K562 (cell line): ENCODE data around the gene HOXC12. TPM values are rescaled to one million over a fixed set of nuclear protein-coding genes. Genes with fewer than 3 reads are reported as not detected.

Experiments
- ARID3B ChIP-seq: fragments of 250-450 bp; sonication (Bioruptor Pico); IDR thresholded peaks from 2 replicates; pipeline ENCODE4 v1.4.0; 2020; ENCODE audit warnings: borderline replicate concordance
- CHD2 ChIP-seq: IDR thresholded peaks from 2 replicates; pipeline ENCODE4 v1.6.1; 2011; ENCODE audit warnings: low read depth, low read length
- E2F4 ChIP-seq: sonication (generic); formaldehyde crosslinking; IDR thresholded peaks from 2 replicates; pipeline ENCODE4 v1.8.0; 2022; ENCODE audit warnings: mild to moderate bottlenecking, low read depth, missing genetic modification reagents
- E4F1 ChIP-seq: fragments of 250-450 bp; sonication (Bioruptor Pico); IDR thresholded peaks from 2 replicates; pipeline ENCODE4 v1.5.0; 2021; ENCODE audit warnings: mild to moderate bottlenecking, borderline replicate concordance
- EWSR1 ChIP-seq: fragments of 450-650 bp; IDR thresholded peaks from 2 replicates; pipeline ENCODE4 v1.6.1; 2018; ENCODE audit warnings: borderline replicate concordance, mild to moderate bottlenecking, low read depth, moderate library complexity; ENCODE audit not compliant: partially characterized antibody
- GABPB1 ChIP-seq: sonication (generic); formaldehyde crosslinking; IDR thresholded peaks from 2 replicates; pipeline ENCODE4 v1.8.0; 2022; ENCODE audit warnings: mild to moderate bottlenecking, missing genetic modification reagents
- HMG20A ChIP-seq: fragments of 450-650 bp; formaldehyde crosslinking; conservative IDR thresholded peaks from 2 replicates; pipeline ENCODE4 v1.4.0; 2020; ENCODE audit warnings: mild to moderate bottlenecking, mixed read lengths
- HMGN3 ChIP-seq: IDR thresholded peaks from 2 replicates; pipeline ENCODE4 v1.6.1; 2011; ENCODE audit warnings: borderline replicate concordance, low read depth, mild to moderate bottlenecking, mixed read lengths, low read length; ENCODE audit not compliant: insufficient read length; ENCODE audit errors: extremely low read depth
- SUPT5H ChIP-seq: fragments of 450-650 bp; IDR thresholded peaks from 2 replicates; pipeline ENCODE4 v1.6.1; 2016
- TEAD1 ChIP-seq, 2 experiments: fragments of 450-650 bp in 1 of 2; sonication (generic) in 1 of 2; formaldehyde crosslinking; IDR thresholded peaks; 2 replicates each; pipeline versions ENCODE4 v1.4.0 to v1.8.0; 2020 to 2022; ENCODE audit warnings: mild to moderate bottlenecking in 2 of 2, missing genetic modification reagents in 1 of 2
- THAP7 ChIP-seq: fragments of 250-450 bp; sonication (Bioruptor Pico); IDR thresholded peaks from 2 replicates; pipeline ENCODE4 v1.5.0; 2021
- ZBTB2 ChIP-seq: fragments of 450-650 bp; IDR thresholded peaks from 2 replicates; pipeline ENCODE4 v1.6.1; 2016; ENCODE audit warnings: antibody characterized with exemption
- ZBTB49 ChIP-seq: sonication (generic); formaldehyde crosslinking; IDR thresholded peaks from 2 replicates; pipeline ENCODE4 v1.8.0; 2022; ENCODE audit warnings: missing genetic modification reagents, mild to moderate bottlenecking, borderline replicate concordance
- ZFP30 ChIP-seq: fragments of 250-450 bp; sonication (Bioruptor Pico); IDR thresholded peaks from 2 replicates; pipeline ENCODE4 v1.8.0; 2022; ENCODE audit warnings: moderate library complexity, mild to moderate bottlenecking, inconsistent platforms, borderline replicate concordance
- polyA plus RNA-seq, 8 experiments: library from polyadenylated mRNA; depleted of rRNA in 4 of 8; stranded (reverse) in 5 of 8; unstranded in 3 of 8; fragments of >200 nt; fragmentation: Nextera tagmentation in 2 of 8; fragmentation: Illumina TruSeq in 1 of 8; extraction: Ambion mirVana in 2 of 8; extraction: Trizol in 1 of 8; gene quantifications; 2 replicates each; pipeline versions ENCODE4 v1.2.1 to v1.2.3, GENCODE V29; 2011 to 2014; ENCODE audit warnings: inconsistent platforms in 1 of 8, missing spikeins in 1 of 8
- total RNA-seq, 7 experiments: library from RNA; depleted of rRNA in 6 of 7; stranded (reverse); fragments of >200 nt in 6 of 7; fragmentation: Illumina TruSeq in 2 of 7; extraction: Trizol in 2 of 7; gene quantifications; 2 replicates each; pipeline versions ENCODE4 v1.2.1 to v1.2.3, GENCODE V29; 2011 to 2021; ENCODE audit warnings: low replicate concordance in 1 of 7

Gene HOXC12
- total and polyA plus RNA-seq, 9 of the 15 experiments (the other 6 are each of a cell fraction or from before 2014, with no cell fraction given) = 0.04 to 0.36 (median 0.11) TPM; not detected in 1

GRCh38 chr12:53984901-53985691, 30.4 kb downstream of the HOXC12 start, which contains the start of gene HOXC10 (continued):
- no peak for TF ChIP-seq CHD2
- no peak for TF ChIP-seq E4F1 (CRISPR knock-in tag)
- TF ChIP-seq ZBTB49 (CRISPR knock-in tag) = no peak
- TF ChIP-seq E2F4 (CRISPR knock-in tag) = no peak
- TF ChIP-seq GABPB1 (CRISPR knock-in tag) = no peak
- TF ChIP-seq EWSR1 = no peak
- no peak for TF ChIP-seq SUPT5H
- TF ChIP-seq THAP7 = no peak
- TF ChIP-seq TEAD1 (CRISPR knock-in tag; IDR thresholded peaks at IDR 0.05) = no peak
- no peak for TF ChIP-seq HMGN3
- TF ChIP-seq ZFP30 (CRISPR knock-in tag) = no peak
- no peak for TF ChIP-seq ZBTB2
- TF ChIP-seq HMG20A (CRISPR knock-in tag) = no peak
- no peak for TF ChIP-seq ARID3B
